WTC11 (cell line): ENCODE results near the gene FAM163A. TPM values are rescaled to one million over a fixed set of nuclear protein-coding genes. Genes with fewer than 3 reads are reported as not detected.
A peak's percentile ranks its signal among the peaks of the same experiment; 100 is the strongest.

Experiments
- ATAC-seq: fragments of 200-7000 bp; cut with Tn5 transposase; 2 replicates; pipeline ENCODE4 v1.10.0; 2021; ENCODE audit warnings: mild to moderate bottlenecking, moderate library complexity
- CTCF ChIA-PET: fragments of 300-600 bp; sonication (Branson Sonifier 250); formaldehyde crosslinking; loops from one replicate; lab custom pipeline; 2021; ENCODE audit warnings: antibody characterized with exemption; lab: Charles Lee
- POLR2A ChIA-PET: fragments of 350-600 bp; sonication (Branson Sonifier 250); formaldehyde crosslinking; loops from one replicate; lab custom pipeline; 2021; ENCODE audit warnings: antibody characterized with exemption; lab: Charles Lee
- DNase-seq: peaks from one replicate; pipeline ENCODE4 v3.0.0; 2021; ENCODE audit warnings: low spot score
- H3K27ac Mint-ChIP-seq: 2 replicates; pipeline ENCODE4 v1.8.0; 2021; ENCODE audit warnings: mixed read lengths
- H3K27me3 Mint-ChIP-seq: 2 replicates; pipeline ENCODE4 v1.8.0; 2021; ENCODE audit warnings: low read depth, mild to moderate bottlenecking, moderate library complexity, mixed read lengths
- H3K36me3 Mint-ChIP-seq: 2 replicates; pipeline ENCODE4 v1.8.0; 2021; ENCODE audit warnings: mixed read lengths
- H3K4me1 Mint-ChIP-seq: 2 replicates; pipeline ENCODE4 v1.8.0; 2022; ENCODE audit warnings: mixed read lengths
- H3K4me3 Mint-ChIP-seq: 2 replicates; pipeline ENCODE4 v1.8.0; 2021; ENCODE audit warnings: mild to moderate bottlenecking, moderate library complexity, mixed read lengths
- H3K9me3 Mint-ChIP-seq: 2 replicates; pipeline ENCODE4 v1.8.0; 2021; ENCODE audit warnings: mixed read lengths
- AFF4 ChIP-seq: sonication (generic); formaldehyde crosslinking; IDR thresholded peaks from 2 replicates; pipeline ENCODE4 v1.8.1; 2023; ENCODE audit warnings: mild to moderate bottlenecking, missing genetic modification reagents, borderline replicate concordance
- AR ChIP-seq: fragments of 250-450 bp; sonication (Bioruptor Pico); IDR thresholded peaks from 2 replicates; pipeline ENCODE4 v1.9.0; 2021; ENCODE audit warnings: mild to moderate bottlenecking
- ATF1 ChIP-seq: sonication (generic); formaldehyde crosslinking; IDR thresholded peaks from 2 replicates; pipeline ENCODE4 v1.8.1; 2023; ENCODE audit warnings: mild to moderate bottlenecking, moderate library complexity, missing genetic modification reagents
- ATF3 ChIP-seq: sonication (generic); formaldehyde crosslinking; conservative IDR thresholded peaks from 2 replicates; pipeline ENCODE4 v1.8.1; 2022; ENCODE audit warnings: mild to moderate bottlenecking, missing genetic modification reagents
- PRDM15 ChIP-seq: sonication (generic); formaldehyde crosslinking; IDR thresholded peaks from 2 replicates; pipeline ENCODE4 v1.8.0; 2022; ENCODE audit warnings: missing genetic modification reagents
- TEAD1 ChIP-seq: sonication (generic); formaldehyde crosslinking; IDR thresholded peaks from 2 replicates; pipeline ENCODE4 v1.8.0; 2022; ENCODE audit warnings: mild to moderate bottlenecking, missing genetic modification reagents
- ZMAT4 ChIP-seq: fragments of 250-450 bp; sonication (Bioruptor Pico); IDR thresholded peaks from 2 replicates; pipeline ENCODE4 v1.9.0; 2021; ENCODE audit warnings: mild to moderate bottlenecking
- ZNF425 ChIP-seq: fragments of 250-450 bp; sonication (Bioruptor Pico); conservative IDR thresholded peaks from 2 replicates; pipeline ENCODE4 v1.9.0; 2021; ENCODE audit warnings: mild to moderate bottlenecking
- ZNF512 ChIP-seq: sonication (generic); formaldehyde crosslinking; IDR thresholded peaks from 2 replicates; pipeline ENCODE4 v1.8.1; 2022; ENCODE audit warnings: missing genetic modification reagents, borderline replicate concordance
- total RNA-seq: library from RNA; stranded (reverse); gene quantifications from 3 replicates; pipeline ENCODE4 v1.2.3, GENCODE V29; 2021

Gene FAM163A
- total RNA-seq, 1 experiment from 2014 or later, result 0.07 TPM

- TF ChIP-seq AFF4 (CRISPR knock-in tag) (no peak), TEAD1 (no peak)
Measured at GRCh38 chr1:179761296-179761695, 18.2 kb downstream of the FAM163A start (continued).

- DNase-seq (no peak), ATAC-seq (no peak)
- ChIA-PET CTCF (interaction anchor here (1.1 to 4.3 kb wide), 6 partner anchors 48 to 417 kb away, joined by 3 to 20 read pairs (median 8); no protein-coding TSS in a partner anchor), POLR2A (no interaction called here)
- H3K4me3 Mint-ChIP-seq, result no peak overlapping the region
- peaks cover 12% of the 10 kb centered on the region; the same call in 1 of the 2 replicates for H3K4me1 Mint-ChIP-seq
- H3K36me3 Mint-ChIP-seq, result peaks cover 10% of the 10 kb centered on the region
- TF ChIP-seq ATF3 (CRISPR knock-in tag) (no peak), PRDM15 (CRISPR knock-in tag) (no peak), ATF1 (CRISPR knock-in tag) (no peak), AR (CRISPR knock-in tag) (no peak)
- H3K9me3 Mint-ChIP-seq, result peaks cover 16% of the 10 kb centered on the region
- H3K27me3 Mint-ChIP-seq, result peaks cover 2% of the 10 kb centered on the region
- no peak overlapping the region for H3K27ac Mint-ChIP-seq
Measured at GRCh38 chr1:179761846-179762640, 19.0 kb downstream of the FAM163A start.

- DNase-seq (no peak), ATAC-seq (no peak)
- POLR2A ChIA-PET, result no interaction called here
- Mint-ChIP-seq H3K4me1 (peaks cover 5% of the 10 kb centered on the region), H3K9me3 (peaks cover 29% of the 10 kb centered on the region), H3K27me3 (peaks cover 2% of the 10 kb centered on the region; the same call in 1 of the 2 replicates), H3K36me3 (peaks cover 12% of the 10 kb centered on the region), H3K4me3 (no peak overlapping the region), H3K27ac (0 out of 2 replicates have a peak overlapping the region, but pooled peaks have one; percentile 33)
- CTCF ChIA-PET, result interaction anchor here (0.9 to 1.7 kb wide), 3 partner anchors 43 to 61 kb away, joined by 3 to 4 read pairs (median 4); no protein-coding TSS in a partner anchor
- TF ChIP-seq ZMAT4 (CRISPR knock-in tag) (no peak), ZNF512 (CRISPR knock-in tag) (no peak), ZNF425 (CRISPR knock-in tag) (no peak)
Measured at GRCh38 chr1:179767177-179767581, 24.1 kb downstream of the FAM163A start.
